H1 (cell line): ENCODE measurements around the gene RAD9A. TPM values are rescaled to one million over a fixed set of nuclear protein-coding genes. Genes with fewer than 3 reads are reported as not detected.

Experiments used
- CTCF ChIA-PET: fragments of 300-600 bp; sonication (Branson Sonifier 250); formaldehyde crosslinking; loops from one replicate; lab custom pipeline; 2021; ENCODE audit not compliant: partially characterized antibody; lab: Charles Lee
- POLR2A ChIA-PET: fragments of 300-600 bp; sonication (Branson Sonifier 250); formaldehyde crosslinking; loops from one replicate; lab custom pipeline; 2021; ENCODE audit warnings: inconsistent platforms; ENCODE audit not compliant: partially characterized antibody; lab: Charles Lee
- DNase-seq, 2 experiments: peaks; one replicate each; pipeline versions ENCODE4 v3.0.0 to v3.0.0-alpha.2; 2010 to 2022; ENCODE audit warnings: low spot score in 2 of 2, low read depth in 1 of 2, mixed read lengths in 1 of 2
- FAIRE-seq: peaks from 2 replicates; lab custom pipeline; 2011; peaks lifted over from hg19 to GRCh38; lab: Jason Lieb, UNC
- H2AFZ ChIP-seq: 2 replicates; pipeline ENCODE4 v1.8.1; 2012; ENCODE audit warnings: low read length, inconsistent platforms
- H2AK5ac ChIP-seq: 2 replicates; pipeline ENCODE4 v1.6.1; 2013; ENCODE audit warnings: low read depth, low read length
- H2BK120ac ChIP-seq: replicated peaks from 2 replicates; pipeline ENCODE3; 2013; ENCODE audit warnings: low read depth, low read length, inconsistent platforms
- H2BK12ac ChIP-seq: 2 replicates; pipeline ENCODE4 v1.6.1; 2013; ENCODE audit warnings: low read depth, low read length
- H2BK15ac ChIP-seq: 2 replicates; pipeline ENCODE4 v1.6.1; 2013; ENCODE audit warnings: low read length
- H2BK20ac ChIP-seq: 2 replicates; pipeline ENCODE4 v1.6.1; 2013; ENCODE audit warnings: low read length
- H2BK5ac ChIP-seq: 2 replicates; pipeline ENCODE4 v1.6.1; 2013; ENCODE audit warnings: low read depth, low read length
- H3K14ac ChIP-seq: 2 replicates; pipeline ENCODE4 v1.6.1; 2013; ENCODE audit warnings: inconsistent platforms; ENCODE audit not compliant: insufficient read length
- H3K18ac ChIP-seq: 2 replicates; pipeline ENCODE4 v1.6.1; 2013; ENCODE audit warnings: low read length; ENCODE audit errors: extremely low read depth
- H3K23ac ChIP-seq: 2 replicates; pipeline ENCODE4 v1.6.1; 2013; ENCODE audit warnings: inconsistent platforms; ENCODE audit not compliant: insufficient read length
- H3K23me2 ChIP-seq: 2 replicates; pipeline ENCODE4 v1.6.1; 2013; ENCODE audit warnings: low read depth, low read length
- H3K27ac ChIP-seq: 2 replicates; pipeline ENCODE4 v1.6.1; 2011; ENCODE audit warnings: low read depth, low read length, inconsistent platforms
- H3K27me3 ChIP-seq, 4 experiments: replicated peaks in 1 of 4; 1 replicate in 1 of 4; 2 replicates in 3 of 4; pipeline versions ENCODE4 v1.6.1 to v1.8.1; 2011 to 2013; ENCODE audit warnings: low read length in 3 of 4, mild to moderate bottlenecking in 3 of 4, inconsistent platforms in 2 of 4, mixed read lengths in 2 of 4, moderate library complexity in 1 of 4; ENCODE audit not compliant: control insufficient read depth in 3 of 4, insufficient read depth in 3 of 4; ENCODE audit errors: extremely low read depth in 1 of 4
- H3K36me3 ChIP-seq, 4 experiments: 2 replicates each; pipeline versions ENCODE4 v1.6.1 to v1.8.1; 2011 to 2013; ENCODE audit warnings: mild to moderate bottlenecking in 4 of 4, low read length in 3 of 4, moderate library complexity in 2 of 4, control low read depth in 1 of 4, inconsistent platforms in 1 of 4; ENCODE audit not compliant: insufficient read depth in 4 of 4, control insufficient read depth in 2 of 4
- H3K4ac ChIP-seq: replicated peaks from 2 replicates; pipeline ENCODE3; 2013; ENCODE audit warnings: low read length, low read depth, mixed read lengths, inconsistent platforms; ENCODE audit not compliant: insufficient read length
- H3K4me1 ChIP-seq, 4 experiments: replicated peaks in 1 of 4; 1 replicate in 1 of 4; 2 replicates in 3 of 4; pipeline versions ENCODE4 v1.6.1 to v1.8.1; 2011 to 2013; ENCODE audit warnings: low read length in 3 of 4, inconsistent platforms in 2 of 4, mixed read lengths in 1 of 4; ENCODE audit not compliant: insufficient read depth in 4 of 4, control insufficient read depth in 3 of 4
- H3K4me2 ChIP-seq, 2 experiments: 2 replicates each; pipeline versions ENCODE4 v1.6.1 to v1.8.1; 2011 to 2013; ENCODE audit warnings: low read depth in 2 of 2, low read length in 2 of 2, control low read depth in 1 of 2, inconsistent platforms in 1 of 2, mild to moderate bottlenecking in 1 of 2; ENCODE audit not compliant: insufficient read depth in 1 of 2
- H3K4me3 ChIP-seq, 4 experiments: fragments of 200-600, 300-600 bp in 1 of 4; sonication (generic), shearing (Covaris generic), sonication (Bioruptor Twin) in 1 of 4; 2 replicates each; pipeline versions ENCODE4 v1.5.1 to v1.8.1; 2011 to 2016; ENCODE audit warnings: low read length in 4 of 4, low read depth in 3 of 4, control low read depth in 2 of 4, inconsistent platforms in 2 of 4, mild to moderate bottlenecking in 2 of 4, mixed read lengths in 1 of 4, moderate library complexity in 1 of 4; ENCODE audit not compliant: insufficient read depth in 2 of 4; ENCODE audit errors: extremely low read depth in 1 of 4
- H3K56ac ChIP-seq: replicated peaks from 2 replicates; pipeline ENCODE3; 2013; ENCODE audit warnings: low read depth, mild to moderate bottlenecking, mixed read lengths, low read length, inconsistent platforms; ENCODE audit not compliant: insufficient read length
- H3K79me1 ChIP-seq: 2 replicates; pipeline ENCODE4 v1.6.1; 2013; ENCODE audit warnings: low read depth, low read length, control low read depth
- H3K79me2 ChIP-seq, 2 experiments: 2 replicates each; pipeline versions ENCODE4 v1.6.1 to v1.8.1; 2012 to 2013; ENCODE audit warnings: low read length in 2 of 2, mild to moderate bottlenecking in 2 of 2, inconsistent platforms in 1 of 2; ENCODE audit not compliant: insufficient read depth in 2 of 2, control insufficient read depth in 1 of 2
- H3K9ac ChIP-seq, 4 experiments: replicated peaks in 1 of 4; 1 replicate in 1 of 4; 2 replicates in 3 of 4; pipeline versions ENCODE4 v1.6.1 to v1.8.1; 2011 to 2013; ENCODE audit warnings: low read depth in 3 of 4, low read length in 3 of 4, control low read depth in 2 of 4, mild to moderate bottlenecking in 2 of 4, moderate library complexity in 2 of 4, inconsistent platforms in 1 of 4; ENCODE audit errors: extremely low read depth in 1 of 4
- H3K9me3 ChIP-seq, 2 experiments: 2 replicates each; pipeline versions ENCODE4 v1.6.1 to v1.8.1; 2012 to 2013; ENCODE audit warnings: mild to moderate bottlenecking in 2 of 2, moderate library complexity in 2 of 2, control low read depth in 1 of 2, inconsistent platforms in 1 of 2, low read depth in 1 of 2, low read length in 1 of 2, mixed read lengths in 1 of 2; ENCODE audit not compliant: insufficient read depth in 2 of 2
- H4K20me1 ChIP-seq, 2 experiments: replicated peaks in 1 of 2; 2 replicates each; pipeline versions ENCODE3 to v1.8.1; 2011 to 2013; ENCODE audit warnings: inconsistent platforms in 2 of 2, low read length in 2 of 2, mild to moderate bottlenecking in 1 of 2; ENCODE audit not compliant: insufficient read depth in 2 of 2, control insufficient read depth in 1 of 2
- H4K5ac ChIP-seq: 2 replicates; pipeline ENCODE4 v1.6.1; 2013; ENCODE audit warnings: low read length, low read depth, mixed read lengths, inconsistent platforms; ENCODE audit not compliant: insufficient read length
- H4K8ac ChIP-seq: 2 replicates; pipeline ENCODE4 v1.8.0; 2013; ENCODE audit warnings: mild to moderate bottlenecking, moderate library complexity, low read length, inconsistent platforms; ENCODE audit not compliant: insufficient read depth; ENCODE audit errors: extremely low read depth
- H4K91ac ChIP-seq: replicated peaks from 2 replicates; pipeline ENCODE3; 2013; ENCODE audit warnings: low read length, mixed read lengths, inconsistent platforms; ENCODE audit not compliant: insufficient read length
- ATF3 ChIP-seq: IDR thresholded peaks from 2 replicates; pipeline ENCODE4 v1.6.1; 2011; ENCODE audit warnings: low read depth, mild to moderate bottlenecking, low read length; ENCODE audit not compliant: insufficient read depth
- BCL11A ChIP-seq, 2 experiments: IDR thresholded peaks; one replicate each; pipeline ENCODE4 v1.6.1; 2011; ENCODE audit warnings: low read depth in 2 of 2, low read length in 2 of 2, mild to moderate bottlenecking in 2 of 2
- POLR2AphosphoS5 ChIP-seq: IDR thresholded peaks from 2 replicates; pipeline ENCODE4 v1.6.1; 2011; ENCODE audit warnings: low read depth, low read length
- SP1 ChIP-seq: IDR thresholded peaks from 2 replicates; pipeline ENCODE4 v1.6.1; 2011; ENCODE audit warnings: low read depth, low read length
- SP2 ChIP-seq: IDR thresholded peaks from 2 replicates; pipeline ENCODE4 v1.6.1; 2012; ENCODE audit warnings: mild to moderate bottlenecking, low read length, inconsistent platforms
- TAF1 ChIP-seq: IDR thresholded peaks from 2 replicates; pipeline ENCODE4 v1.6.1; 2011; ENCODE audit warnings: mild to moderate bottlenecking, low read depth, low read length
- WGBS, 2 experiments: shearing (Covaris generic) in 1 of 2; methylation state at CpG; one replicate each; pipeline versions ENCODE4 v1.1.6 to v1.1.7; 2013 to 2015; ENCODE audit warnings: low lambda C conversion rate in 2 of 2, mixed read lengths in 2 of 2, inconsistent platforms in 1 of 2, low coverage in 1 of 2, missing lambda C conversion rate in 1 of 2; ENCODE audit not compliant: insufficient replicate concordance in 2 of 2, insufficient coverage in 1 of 2, insufficient read length in 1 of 2; ENCODE audit errors: extremely low coverage in 1 of 2, missing lambda C conversion rate in 1 of 2; 5-methylcytosine and 5-hydroxymethylcytosine counted together
- polyA plus RNA-seq, 7 experiments: library from polyadenylated mRNA; depleted of rRNA in 3 of 7; stranded (reverse) in 5 of 7; unstranded in 2 of 7; fragments of >200 nt in 5 of 7; fragments of 200-250 nt in 2 of 7; gene quantifications; 1 replicate in 5 of 7; 2 replicates in 1 of 7; 4 replicates in 1 of 7; pipeline versions ENCODE4 v1.2.1 to v1.2.3, GENCODE V29; 2011 to 2013; ENCODE audit warnings: missing spikeins in 2 of 7, mixed read lengths in 2 of 7
- total RNA-seq: library from RNA; stranded (reverse); fragmentation: NEBNext Ultra II Directional; extraction: Animal tissue kit (Norgen Biotek cat#: 25700); gene quantifications from 2 replicates; pipeline ENCODE4 v1.2.1, GENCODE V29; 2021

RAD9A gene
- total and polyA plus RNA-seq, 2 of the 8 experiments (the other 6 are each of a cell fraction or from before 2014, with no cell fraction given) = 22.2 to 25.5 TPM

GRCh38 chr11:67409781-67410368 is 18.1 kb downstream of the RAD9A start:
- Histone ChIP-seq H4K5ac (peak overlapping the region; percentile 69), H4K91ac (peak overlapping the region; percentile 96), H3K36me3 (no peaks in the 10 kb centered on the region), H3K9me3 (no peaks in the 10 kb centered on the region), H3K4ac (peak overlapping the region; percentile 60), H3K4me3 (no peak overlapping the region), H3K18ac (peak overlapping the region; percentile 71), H2BK15ac (peak overlapping the region; percentile 98; the same call in 1 of the 2 replicates), H3K27ac (no peak overlapping the region), H2AK5ac (0 out of 2 replicates have a peak overlapping the region, but pooled peaks have one; percentile 6), H3K4me1 (peaks cover 0 to 11% (median 7%) of the 10 kb centered on the region in 4 experiments; a peak in 5 of 7 replicates), H3K9ac (no peak overlapping the region), H3K27me3 (peaks cover 0 to 16% (median 5%) of the 10 kb centered on the region in 4 experiments; a peak in 4 of 7 replicates), H2BK20ac (no peak overlapping the region), H4K8ac (peak overlapping the region; percentile 73), H3K14ac (no peak overlapping the region), H3K56ac (no peak overlapping the region), H2BK12ac (peak overlapping the region; percentile 87; the same call in 1 of the 2 replicates), H4K20me1 (no peaks in the 10 kb centered on the region), H3K79me1 (no peaks in the 10 kb centered on the region), H3K23me2 (no peaks in the 10 kb centered on the region), H2BK5ac (peak overlapping the region; percentile 44; the same call in 1 of the 2 replicates), H3K79me2 (no peaks in the 10 kb centered on the region), H3K4me2 (peak overlapping the region; percentile 23 to 36; a peak in 2 of 4 replicates), H2AFZ (no peak overlapping the region; the same call in 1 of the 2 replicates), H3K23ac (no peak overlapping the region), H2BK120ac (no peak overlapping the region)
- DNase-seq (peak; percentile 56 to 80), FAIRE-seq (no peak)
- ChIA-PET POLR2A (interaction anchor here (1.2 kb wide), 1 partner anchor 9 kb away, joined by 6 read pairs; no protein-coding TSS in a partner anchor), CTCF (no interaction called here)
- 60% methylated on average over 10 of the region's 13 CpGs; no CpG with 5 or more reads in 1 of the 2 experiments for WGBS, 2 experiments
- TF ChIP-seq ATF3 (no peak), POLR2AphosphoS5 (no peak), TAF1 (0 out of 2 replicates have a peak, but pooled peaks have one; percentile 32), SP1 (peak; percentile 25; the same call in 1 of the 2 replicates), SP2 (no peak), BCL11A (IDR thresholded peaks at IDR 0.05; ENCODE audit: low read depth in 2 of 2, low read length in 2 of 2) (no peak)
